Parathyroid adenoma (tissue), 2 donors: Measurements from ENCODE around the gene UPP2.

ENCODE experiments used
- H2AFZ ChIP-seq: fragments of 300-600 bp; sonication (generic); one replicate; pipeline ENCODE4 v1.7.0; 2017; ENCODE audit warnings: antibody characterized with exemption, mild to moderate bottlenecking
- H3K27ac ChIP-seq: fragments of 300-600 bp; sonication (generic); one replicate; pipeline ENCODE4 v1.7.0; 2017
- H3K27me3 ChIP-seq: fragments of 300-600 bp; sonication (generic); one replicate; pipeline ENCODE4 v1.7.0; 2017; ENCODE audit warnings: low read length; ENCODE audit not compliant: control insufficient read depth, insufficient read depth
- H3K36me3 ChIP-seq: fragments of 300-600 bp; sonication (generic); one replicate; pipeline ENCODE4 v1.7.0; 2017; ENCODE audit warnings: low read length; ENCODE audit not compliant: control insufficient read depth, insufficient read depth
- H3K4me1 ChIP-seq: fragments of 300-600 bp; sonication (generic); one replicate; pipeline ENCODE4 v1.7.0; 2017; ENCODE audit warnings: control low read depth
- H3K4me2 ChIP-seq: fragments of 300-600 bp; sonication (generic); one replicate; pipeline ENCODE4 v1.7.0; 2017; ENCODE audit warnings: low read length
- H3K4me3 ChIP-seq: fragments of 300-600 bp; sonication (generic); one replicate; pipeline ENCODE4 v1.7.0; 2017; ENCODE audit warnings: low read depth, low read length
- H3K79me2 ChIP-seq: fragments of 300-600 bp; sonication (generic); one replicate; pipeline ENCODE4 v1.7.0; 2017; ENCODE audit warnings: control low read depth
- H3K9ac ChIP-seq: fragments of 300-600 bp; sonication (generic); one replicate; pipeline ENCODE4 v1.7.0; 2017; ENCODE audit warnings: mild to moderate bottlenecking
- H3K9me3 ChIP-seq: fragments of 300-600 bp; sonication (generic); one replicate; pipeline ENCODE4 v1.7.0; 2017; ENCODE audit warnings: low read length; ENCODE audit not compliant: control insufficient read depth
- TF ChIP-seq, protein P1 (sequence below): fragments of 300-600 bp; sonication (generic); IDR thresholded peaks from one replicate; pipeline ENCODE4 v1.7.0; 2017; ENCODE audit warnings: antibody characterized with exemption, mild to moderate bottlenecking
- donor health status: primary hyperparathyroidism.

The UPP2 gene

GRCh38 chr2:158100411-158100810, 1.3 kb upstream of the UPP2 start:
- no peaks in the 10 kb centered on the region for H3K9me3 ChIP-seq
- no peak overlapping the region for H3K9ac ChIP-seq
- H3K79me2 ChIP-seq: no peaks in the 10 kb centered on the region
- H3K4me3 ChIP-seq: no peak overlapping the region
- no peaks in the 10 kb centered on the region for H3K27me3 ChIP-seq
- TF ChIP-seq, protein P1, sequence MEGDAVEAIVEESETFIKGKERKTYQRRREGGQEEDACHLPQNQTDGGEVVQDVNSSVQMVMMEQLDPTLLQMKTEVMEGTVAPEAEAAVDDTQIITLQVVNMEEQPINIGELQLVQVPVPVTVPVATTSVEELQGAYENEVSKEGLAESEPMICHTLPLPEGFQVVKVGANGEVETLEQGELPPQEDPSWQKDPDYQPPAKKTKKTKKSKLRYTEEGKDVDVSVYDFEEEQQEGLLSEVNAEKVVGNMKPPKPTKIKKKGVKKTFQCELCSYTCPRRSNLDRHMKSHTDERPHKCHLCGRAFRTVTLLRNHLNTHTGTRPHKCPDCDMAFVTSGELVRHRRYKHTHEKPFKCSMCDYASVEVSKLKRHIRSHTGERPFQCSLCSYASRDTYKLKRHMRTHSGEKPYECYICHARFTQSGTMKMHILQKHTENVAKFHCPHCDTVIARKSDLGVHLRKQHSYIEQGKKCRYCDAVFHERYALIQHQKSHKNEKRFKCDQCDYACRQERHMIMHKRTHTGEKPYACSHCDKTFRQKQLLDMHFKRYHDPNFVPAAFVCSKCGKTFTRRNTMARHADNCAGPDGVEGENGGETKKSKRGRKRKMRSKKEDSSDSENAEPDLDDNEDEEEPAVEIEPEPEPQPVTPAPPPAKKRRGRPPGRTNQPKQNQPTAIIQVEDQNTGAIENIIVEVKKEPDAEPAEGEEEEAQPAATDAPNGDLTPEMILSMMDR: no peak
- no peak overlapping the region for H2AFZ ChIP-seq
- no peaks in the 10 kb centered on the region for H3K4me1 ChIP-seq
- no peaks in the 10 kb centered on the region for H3K36me3 ChIP-seq
- H3K4me2 ChIP-seq: no peak overlapping the region
- no peak overlapping the region for H3K27ac ChIP-seq

DNA sequence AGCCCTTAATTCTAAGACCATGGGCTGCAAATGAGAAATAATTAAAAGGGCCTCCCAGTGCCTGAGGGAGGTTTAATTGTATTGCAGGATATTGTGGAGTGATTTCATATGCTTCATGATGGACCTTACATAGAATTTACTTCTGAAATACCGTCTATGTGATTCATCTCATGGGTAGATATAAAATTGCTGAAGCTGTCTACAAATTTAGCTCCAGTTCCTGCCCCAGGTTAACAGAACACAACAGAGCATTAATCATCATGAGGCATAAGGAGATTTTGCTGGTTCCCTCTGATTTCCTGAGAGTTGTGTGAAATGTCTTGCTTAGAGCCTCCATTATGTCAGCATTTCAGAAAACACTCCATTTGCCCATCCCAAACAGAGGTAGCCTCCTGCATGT, 770 bp downstream of the UPP2 start:
- Histone ChIP-seq H3K9ac (no peak overlapping the region), H3K79me2 (no peaks in the 10 kb centered on the region)
- TF ChIP-seq, protein P1: no peak

DNA sequence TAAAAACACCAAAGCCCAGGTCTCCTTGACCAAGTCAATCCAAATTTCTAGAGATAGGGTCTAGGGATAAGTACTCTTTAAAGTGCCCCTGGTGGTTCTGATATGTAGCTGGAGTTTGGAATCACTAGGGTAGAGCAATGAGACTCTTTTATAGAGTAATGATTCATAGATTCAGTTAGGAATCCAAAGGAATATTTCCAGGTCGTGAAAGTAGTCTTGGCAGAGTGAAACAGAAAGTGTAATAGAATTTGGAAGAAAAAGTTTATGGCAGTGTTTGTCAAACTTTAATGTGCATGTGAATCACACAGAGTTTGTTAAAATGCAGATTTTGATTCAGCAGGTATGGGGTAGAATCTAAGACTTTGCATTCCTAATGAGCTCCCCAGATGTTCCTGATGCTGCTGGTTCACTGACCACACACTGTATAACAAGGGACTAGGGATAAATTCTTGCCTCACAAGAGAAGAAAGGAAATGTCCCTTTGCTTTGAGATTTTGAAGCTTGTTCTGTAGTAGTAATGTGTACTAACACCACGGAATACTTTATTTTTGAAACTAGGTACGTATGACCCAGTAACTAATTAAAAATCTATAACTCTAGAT, 1.8 kb downstream of the UPP2 start:
- H2AFZ ChIP-seq: no peak overlapping the region
- no peaks in the 10 kb centered on the region for H3K9me3 ChIP-seq
- H3K79me2 ChIP-seq: no peaks in the 10 kb centered on the region
- no peak overlapping the region for H3K4me2 ChIP-seq
- no peak overlapping the region for H3K4me3 ChIP-seq
- no peaks in the 10 kb centered on the region for H3K36me3 ChIP-seq
- H3K4me1 ChIP-seq: no peaks in the 10 kb centered on the region
- TF ChIP-seq, protein P1: no peak
- H3K27ac ChIP-seq: no peak overlapping the region
- no peak overlapping the region for H3K9ac ChIP-seq
- no peaks in the 10 kb centered on the region for H3K27me3 ChIP-seq

More for the DNA sequence above, 770 bp downstream of the UPP2 start:
- Histone ChIP-seq H3K9me3 (no peaks in the 10 kb centered on the region), H2AFZ (no peak overlapping the region), H3K4me2 (no peak overlapping the region), H3K36me3 (no peaks in the 10 kb centered on the region), H3K27me3 (no peaks in the 10 kb centered on the region), H3K4me1 (no peaks in the 10 kb centered on the region), H3K4me3 (no peak overlapping the region), H3K27ac (no peak overlapping the region)

DNA sequence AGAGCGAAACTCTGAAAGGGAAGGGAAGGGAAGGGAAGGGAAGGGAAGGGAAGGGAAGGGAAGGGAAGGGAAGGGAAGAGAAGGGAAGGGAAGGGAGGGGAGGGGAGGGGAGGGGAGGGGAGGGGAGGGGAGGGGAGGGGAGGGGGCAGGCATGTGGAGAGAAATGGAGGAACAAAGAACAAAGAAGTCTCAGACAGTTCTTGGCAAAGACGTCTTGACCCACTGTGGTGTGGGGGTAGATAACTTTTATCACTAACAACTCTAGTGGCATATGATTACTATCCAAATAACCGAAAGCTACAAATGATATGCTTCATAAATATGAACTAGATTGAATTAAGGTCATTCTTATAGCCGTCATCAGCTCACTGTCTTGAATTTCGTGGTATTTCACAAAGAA, 3.2 kb downstream of the UPP2 start:
- no peak overlapping the region for H3K27ac ChIP-seq
- H3K79me2 ChIP-seq: no peaks in the 10 kb centered on the region
- H3K4me2 ChIP-seq: no peak overlapping the region
- H3K36me3 ChIP-seq: no peaks in the 10 kb centered on the region
- H3K27me3 ChIP-seq: no peaks in the 10 kb centered on the region
- H3K4me1 ChIP-seq: no peaks in the 10 kb centered on the region
- no peak overlapping the region for H3K9ac ChIP-seq
- TF ChIP-seq, protein P1: no peak
- no peak overlapping the region for H3K4me3 ChIP-seq
- no peaks in the 10 kb centered on the region for H3K9me3 ChIP-seq
- H2AFZ ChIP-seq: no peak overlapping the region

DNA sequence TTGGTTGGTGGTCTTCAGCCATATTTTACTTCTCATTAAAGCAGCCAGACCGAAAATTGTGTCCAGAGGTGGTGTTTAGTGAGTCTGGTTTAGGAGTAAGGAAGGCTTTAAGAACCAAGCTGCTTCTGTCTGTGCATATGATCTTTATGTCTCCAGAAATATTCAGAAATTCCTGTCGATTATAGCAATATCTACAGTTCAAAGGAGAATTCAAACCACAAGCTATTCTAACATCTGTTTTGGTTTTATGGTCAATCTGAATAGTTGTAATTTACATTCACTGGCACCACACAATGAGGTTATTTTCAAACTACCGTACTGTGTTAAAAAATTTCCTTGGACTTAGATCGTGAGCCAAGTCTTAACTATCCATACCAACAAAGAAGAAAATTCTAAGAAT, 11.3 kb downstream of the UPP2 start:
- TF ChIP-seq, protein P1: no peak
- no peaks in the 10 kb centered on the region for H3K4me1 ChIP-seq
- no peaks in the 10 kb centered on the region for H3K36me3 ChIP-seq
- no peak overlapping the region for H3K9ac ChIP-seq
- no peak overlapping the region for H3K4me2 ChIP-seq
- no peaks in the 10 kb centered on the region for H3K9me3 ChIP-seq
- H2AFZ ChIP-seq: no peak overlapping the region
- H3K27me3 ChIP-seq: no peaks in the 10 kb centered on the region
- H3K27ac ChIP-seq: no peak overlapping the region
- no peak overlapping the region for H3K4me3 ChIP-seq
- no peaks in the 10 kb centered on the region for H3K79me2 ChIP-seq
